Limb (tissue), 2 donors: ENCODE data around the gene URGCP.

ENCODE experiments used
- DNase-seq, 2 donors: peaks; one replicate each; pipeline ENCODE4 v3.0.0-alpha.2; 2016; ENCODE audit errors: extremely low spot score in 2 of 2

URGCP gene

DNA sequence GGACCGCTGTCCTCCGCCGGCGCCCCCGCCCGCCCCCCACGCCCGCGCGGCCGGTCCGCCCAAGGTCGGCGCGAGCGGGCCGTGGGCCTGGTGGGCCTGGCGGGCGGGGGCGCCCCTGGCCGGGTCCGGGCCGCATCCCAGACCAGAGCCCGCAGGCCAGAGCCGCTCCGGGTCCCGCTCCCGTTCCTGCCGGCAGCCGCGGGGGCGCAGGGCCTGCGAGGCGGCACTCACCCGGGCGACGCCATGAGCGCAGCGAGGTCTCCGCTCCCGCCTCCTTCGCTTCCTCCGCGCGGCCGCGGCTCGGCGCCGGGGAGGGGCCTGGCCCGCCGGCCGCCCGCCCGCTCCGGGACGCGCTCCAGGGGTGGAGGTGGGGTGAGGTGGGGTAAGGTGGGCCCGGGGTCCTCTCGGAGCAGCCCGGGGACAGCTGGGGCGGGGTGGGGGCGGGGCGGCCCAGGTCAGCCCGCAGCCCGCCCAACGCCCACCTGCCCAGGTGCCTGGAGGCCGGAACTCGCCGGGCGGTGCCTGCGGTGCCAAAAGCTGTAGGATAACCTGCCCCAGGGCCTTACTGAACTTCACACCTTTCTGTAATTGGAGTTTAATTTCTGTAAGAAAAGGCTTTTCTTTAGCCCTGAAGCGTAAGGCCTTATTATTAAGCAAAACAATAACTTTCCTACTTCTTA, at the start of gene URGCP:
Gene URGCP (minus strand): TSS at position 266 of the 680 bp plus-strand sequence. CDS start 21 bp downstream, at position 245.
- peak; percentile 41 to 76 for DNase-seq

- no peak for DNase-seq
Measured at GRCh38 chr7:43956027-43956426, 49.6 kb upstream of the URGCP start.

GRCh38 chr7:43954524-43955228, 48.3 kb upstream of the URGCP start:
- peak in 1 of 2 donors; percentile 43 for DNase-seq

DNA sequence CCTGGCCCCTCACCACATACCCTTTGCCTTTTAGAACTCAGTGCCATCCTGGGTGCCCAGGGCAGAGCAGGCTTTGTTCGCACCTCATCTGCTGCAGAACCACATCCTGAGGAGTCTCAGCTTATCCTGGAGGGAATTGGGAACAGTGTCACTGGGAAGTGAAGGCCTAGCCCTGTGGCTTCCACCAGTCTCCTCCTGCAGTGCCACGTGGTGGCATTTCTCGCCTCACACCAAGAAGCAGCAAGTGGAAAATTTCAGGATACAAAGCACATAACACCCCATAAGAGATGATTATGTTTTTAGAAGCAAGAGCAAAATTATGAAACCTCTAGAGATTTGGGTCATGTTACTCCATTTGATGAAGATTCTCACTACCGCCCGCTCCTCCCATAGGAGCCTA, 46.7 kb upstream of the URGCP start:
- no peak for DNase-seq

DNA sequence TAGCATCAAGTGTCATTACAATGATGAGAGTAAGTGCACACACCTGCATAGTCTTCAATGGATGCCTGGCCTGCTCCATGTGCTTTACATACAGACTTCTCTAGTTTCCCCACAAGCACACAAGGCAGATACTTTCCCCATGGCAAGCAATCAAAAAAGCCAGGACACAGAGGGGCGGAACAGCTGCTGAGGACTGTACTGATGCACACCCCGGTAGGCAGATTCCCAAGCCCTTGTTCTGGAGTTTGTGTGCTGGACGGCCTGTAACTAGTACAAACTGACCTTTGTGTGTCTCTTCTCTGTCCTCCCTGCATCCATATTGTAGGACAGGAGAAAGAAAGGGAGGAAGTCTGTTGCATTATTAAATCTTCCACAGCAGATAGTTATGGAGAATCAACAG, 45.6 kb upstream of the URGCP start:
- DNase-seq: no peak

DNA sequence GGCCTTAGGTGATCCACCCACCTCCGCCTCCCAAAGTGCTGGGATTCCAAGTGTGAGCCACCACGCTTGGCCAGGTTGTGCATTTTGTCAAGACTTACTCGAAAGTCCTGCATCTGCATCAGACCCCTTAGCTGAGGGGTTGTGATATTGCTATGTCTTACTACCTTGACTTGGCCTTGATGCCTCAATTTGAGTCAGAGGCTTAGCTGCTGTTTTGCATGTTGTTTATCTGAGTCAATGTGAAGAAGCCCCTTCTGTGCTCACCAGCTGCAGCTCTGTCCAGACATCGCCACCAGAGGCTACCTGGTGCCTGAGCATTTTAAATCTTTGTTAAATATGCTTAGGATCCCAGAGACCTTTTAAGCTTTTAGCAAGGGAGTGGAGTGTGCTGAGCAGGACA, 37.9 kb upstream of the URGCP start:
- DNase-seq: no peak

- DNase-seq: no peak
Measured at GRCh38 chr7:43943417-43944187, 37.2 kb upstream of the URGCP start.

GRCh38 chr7:43942997-43943396, 36.6 kb upstream of the URGCP start:
- DNase-seq: no peak

GRCh38 chr7:43942250-43942649, 35.9 kb upstream of the URGCP start:
- DNase-seq: no peak

DNA sequence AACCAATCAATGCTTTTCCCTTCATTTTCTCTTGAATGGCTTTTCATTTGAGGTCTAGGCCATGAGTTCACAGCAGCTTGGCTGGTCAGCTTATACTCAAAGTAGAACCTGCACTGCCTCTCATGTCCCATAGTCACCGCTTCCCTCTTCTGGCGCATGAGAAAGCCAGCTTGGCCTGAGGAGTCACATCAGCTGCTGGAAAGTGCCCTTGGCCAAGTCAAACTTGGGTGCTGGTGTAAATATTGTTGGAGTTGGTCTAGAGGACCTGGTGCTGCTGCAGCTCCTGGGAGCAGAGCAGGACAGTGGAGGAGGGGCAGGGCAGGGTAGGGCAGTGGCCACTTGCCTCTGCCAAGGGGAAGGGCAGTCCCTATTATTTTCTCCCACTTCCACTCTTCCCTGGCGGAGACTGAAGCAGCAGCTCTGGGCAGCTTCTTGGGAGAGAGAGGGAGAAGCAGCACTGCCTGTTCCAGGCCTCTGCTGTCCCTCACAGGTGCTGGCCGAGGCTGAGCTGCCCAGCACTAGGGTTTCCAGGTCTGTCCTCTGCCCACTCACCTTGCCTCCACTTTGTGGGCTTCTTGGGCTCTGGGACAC, 32.6 kb upstream of the URGCP start:
- DNase-seq: no peak

- DNase-seq: no peak
Measured at GRCh38 chr7:43937444-43937843, 31.0 kb upstream of the URGCP start.

- DNase-seq: no peak
Measured at GRCh38 chr7:43933902-43934560, 27.6 kb upstream of the URGCP start.

- DNase-seq: no peak
Measured at GRCh38 chr7:43931346-43931745, 24.9 kb upstream of the URGCP start.

- DNase-seq: no peak
Measured at GRCh38 chr7:43929529-43930457, 23.4 kb upstream of the URGCP start.

GRCh38 chr7:43927810-43928209, 21.4 kb upstream of the URGCP start:
- no peak for DNase-seq

DNA sequence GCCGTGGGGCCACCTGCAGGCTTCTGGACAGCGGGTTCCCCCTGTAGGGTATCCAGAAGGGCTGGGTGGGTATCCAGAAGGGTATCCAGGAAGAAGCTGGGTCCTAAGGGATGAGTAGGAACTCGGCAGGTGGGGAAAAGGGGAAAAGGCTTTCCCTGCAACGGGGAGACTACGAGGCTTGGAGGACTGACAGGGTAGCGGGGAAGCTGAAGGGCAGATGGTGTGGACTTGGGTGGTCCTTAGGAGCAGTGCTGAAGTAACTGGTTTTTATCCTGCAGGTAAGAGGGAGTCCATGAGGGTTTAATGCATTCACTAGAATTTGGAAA, 20.4 kb upstream of the URGCP start:
- no peak for DNase-seq

- peak; percentile 64 to 87 for DNase-seq
Measured at GRCh38 chr7:43925984-43926797, 19.8 kb upstream of the URGCP start, which contains the start of gene UBE2D4. UBE2D4 (plus strand) TSS chr7:43926436; CDS start chr7:43926533, 97 bp downstream.

- DNase-seq: no peak
Measured at GRCh38 chr7:43922726-43923125, 16.3 kb upstream of the URGCP start.

DNA sequence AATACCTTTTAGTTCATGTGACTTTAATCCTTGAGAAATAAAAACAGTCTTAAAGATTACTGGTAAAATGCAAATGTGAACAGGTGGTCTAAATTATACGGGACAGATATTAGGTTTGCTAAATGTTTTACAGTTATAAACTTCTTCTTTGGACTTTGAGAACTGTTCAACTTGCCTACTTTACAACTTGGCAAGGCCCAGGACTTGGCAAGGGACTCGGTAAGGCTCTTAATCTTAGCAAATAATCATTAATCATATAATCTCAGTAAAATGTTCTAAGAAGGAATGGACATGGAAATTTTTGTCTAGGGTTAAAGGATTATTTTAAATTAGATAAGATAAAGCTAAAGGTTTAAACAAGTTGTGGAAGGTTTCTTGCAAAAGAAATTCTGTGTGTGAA, 15.0 kb upstream of the URGCP start:
- DNase-seq: no peak

DNA sequence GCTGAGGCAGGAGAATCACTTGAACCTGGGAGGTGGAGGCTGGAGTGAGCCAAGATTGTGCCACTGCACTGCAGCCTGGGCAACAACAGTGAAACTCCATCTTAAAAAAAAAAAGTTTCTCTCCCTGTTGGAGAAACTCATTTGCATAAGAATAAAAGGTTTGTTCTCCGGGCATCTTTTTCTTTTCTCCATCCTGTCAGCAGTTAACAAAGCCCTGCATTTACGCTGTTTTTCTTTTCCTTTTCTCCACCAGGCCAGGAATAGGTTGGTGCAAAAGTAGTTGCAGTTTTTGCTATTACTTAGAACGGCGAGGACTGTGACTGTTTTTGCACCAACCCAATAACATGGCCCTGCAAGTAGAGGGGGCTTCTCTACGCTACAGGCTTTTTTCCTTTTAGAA, 9.5 kb upstream of the URGCP start:
- DNase-seq: no peak
